Body of pancreas (tissue), 4 donors: ENCODE data around the gene NRG3. TPM values are rescaled to one million over a fixed set of nuclear protein-coding genes. Genes with fewer than 3 reads are reported as not detected.
A peak's percentile ranks its signal among the peaks of the same experiment; 100 is the strongest.

Source experiments
- ATAC-seq: fragments of 150-250 bp; one replicate; pipeline ENCODE4 v1.9.1; 2016
- DNase-seq, 4 donors: peaks; one replicate each; pipeline ENCODE4 v3.0.0-alpha.2; 2019
- H3K27ac ChIP-seq, 4 donors: fragments of 200-600 bp; sonication (generic); 1 replicate in 3 of 4; 2 replicates in 1 of 4; pipeline versions ENCODE4 v1.5.1 to v1.6.1; 2016 to 2019; ENCODE audit warnings: mild to moderate bottlenecking in 1 of 4, mixed read lengths in 1 of 4, moderate library complexity in 1 of 4
- H3K27me3 ChIP-seq, 2 donors: fragments of 200-600 bp; sonication (generic); one replicate each; pipeline ENCODE4 v1.6.0; 2016; ENCODE audit warnings: mild to moderate bottlenecking in 1 of 2
- H3K36me3 ChIP-seq, 2 donors: fragments of 200-600 bp; sonication (generic); replicated peaks in 1 of 2; 2 replicates each; pipeline ENCODE4 v1.5.1; 2016; ENCODE audit warnings: low read depth in 2 of 2; ENCODE audit not compliant: insufficient read depth in 1 of 2
- H3K4me1 ChIP-seq: fragments of 200-600 bp; sonication (generic); one replicate; pipeline ENCODE4 v1.6.0; 2016
- H3K4me3 ChIP-seq, 2 donors: fragments of 200-600 bp; sonication (generic); 1 replicate in 1 of 2; 2 replicates in 1 of 2; pipeline ENCODE4 v1.5.1; 2016 to 2019
- H3K9me3 ChIP-seq, 3 donors: fragments of 200-600 bp; sonication (generic); 1 replicate in 2 of 3; 2 replicates in 1 of 3; pipeline ENCODE4 v1.5.1; 2016
- POLR2A ChIP-seq, 3 donors: fragments of 450-650 bp; IDR thresholded peaks; one replicate each; pipeline ENCODE4 v1.6.1; 2016; ENCODE audit warnings: antibody characterized with exemption in 3 of 3, mild to moderate bottlenecking in 2 of 3
- WGBS, 2 donors: methylation state at CpG; one replicate each; pipeline ENCODE4 v1.1.5; 2017; 5-methylcytosine and 5-hydroxymethylcytosine counted together
- intact Hi-C: fragments of 100-400 bp; cut with DNase I; formaldehyde crosslinking; loops from one replicate; pipeline ENCODE4 v1.15.1; 2023
- total RNA-seq, 2 donors: library from RNA; depleted of rRNA; stranded (reverse); fragments of >200 nt; gene quantifications; one replicate each; pipeline ENCODE4 v1.1.0, GENCODE V29; 2016
- TF ChIP-seq, protein P1 (sequence below), 7 experiments: fragments of 450-650 bp in 4 of 7; fragments of 200-600 bp in 3 of 7; sonication (generic) in 3 of 7; IDR thresholded peaks; one replicate each; pipeline ENCODE4 v1.5.1; 2016 to 2019; ENCODE audit warnings: antibody characterized with exemption in 7 of 7

Gene NRG3
- total RNA-seq, 2 donors from 2014 or later: 0.26 TPM; not detected in 1

DNA sequence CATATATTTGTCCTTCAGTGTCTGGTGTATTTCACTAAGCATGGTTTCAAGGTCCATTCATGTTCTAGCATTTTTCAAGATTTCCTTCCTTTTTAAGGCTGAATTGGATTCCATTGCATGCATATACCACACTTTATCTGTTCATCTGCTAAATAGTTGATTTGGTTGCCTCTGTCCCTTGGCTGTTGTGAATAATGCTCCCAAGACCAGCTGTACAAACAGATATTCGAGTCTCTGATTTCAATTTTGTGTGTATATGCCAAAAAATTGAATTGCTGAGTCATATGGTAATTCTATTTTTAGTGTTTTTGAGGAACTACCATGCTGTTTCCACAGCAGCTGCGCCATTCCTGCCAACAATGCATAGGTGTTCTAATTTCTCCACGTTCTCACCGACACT, 216.4 kb downstream of the NRG3 start:
- no peaks in the 10 kb centered on the region for H3K4me1 ChIP-seq
- DNase-seq (peak in 1 of 4 donors; percentile 8), ATAC-seq (no peak)
- H3K27me3 ChIP-seq: no peaks in the 10 kb centered on the region
- H3K36me3 ChIP-seq: no peaks in the 10 kb centered on the region
- no peaks in the 10 kb centered on the region for H3K9me3 ChIP-seq
- intact Hi-C loops: no loop called here
- TF ChIP-seq POLR2A (IDR thresholded peaks at IDR 0.05): no peak
- TF ChIP-seq, protein P1, sequence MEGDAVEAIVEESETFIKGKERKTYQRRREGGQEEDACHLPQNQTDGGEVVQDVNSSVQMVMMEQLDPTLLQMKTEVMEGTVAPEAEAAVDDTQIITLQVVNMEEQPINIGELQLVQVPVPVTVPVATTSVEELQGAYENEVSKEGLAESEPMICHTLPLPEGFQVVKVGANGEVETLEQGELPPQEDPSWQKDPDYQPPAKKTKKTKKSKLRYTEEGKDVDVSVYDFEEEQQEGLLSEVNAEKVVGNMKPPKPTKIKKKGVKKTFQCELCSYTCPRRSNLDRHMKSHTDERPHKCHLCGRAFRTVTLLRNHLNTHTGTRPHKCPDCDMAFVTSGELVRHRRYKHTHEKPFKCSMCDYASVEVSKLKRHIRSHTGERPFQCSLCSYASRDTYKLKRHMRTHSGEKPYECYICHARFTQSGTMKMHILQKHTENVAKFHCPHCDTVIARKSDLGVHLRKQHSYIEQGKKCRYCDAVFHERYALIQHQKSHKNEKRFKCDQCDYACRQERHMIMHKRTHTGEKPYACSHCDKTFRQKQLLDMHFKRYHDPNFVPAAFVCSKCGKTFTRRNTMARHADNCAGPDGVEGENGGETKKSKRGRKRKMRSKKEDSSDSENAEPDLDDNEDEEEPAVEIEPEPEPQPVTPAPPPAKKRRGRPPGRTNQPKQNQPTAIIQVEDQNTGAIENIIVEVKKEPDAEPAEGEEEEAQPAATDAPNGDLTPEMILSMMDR (IDR thresholded peaks at IDR 0.05): no peak
- WGBS, 2 donors: 29 to 49% methylated on average over 4 of the region's 4 CpGs
- H3K27ac ChIP-seq: no peak overlapping the region
- H3K4me3 ChIP-seq: no peak overlapping the region

DNA sequence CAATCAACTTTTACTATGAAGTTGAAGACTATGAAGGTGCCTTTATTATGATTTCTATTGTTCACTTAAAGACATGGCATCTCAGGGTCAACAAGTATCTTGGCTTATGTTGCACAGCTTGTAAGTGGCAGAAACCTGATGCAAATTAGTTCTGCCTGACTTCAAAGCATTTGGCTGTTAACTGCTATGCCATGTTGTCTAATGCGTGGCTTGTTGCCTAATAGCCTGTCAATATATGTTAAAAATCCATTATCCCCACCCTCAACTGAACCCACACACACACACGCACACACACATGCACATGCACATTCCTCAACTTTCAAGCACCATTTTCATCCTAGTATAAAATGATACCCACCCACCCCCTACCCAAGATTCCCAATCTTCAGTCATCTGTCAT, 217.1 kb downstream of the NRG3 start:
- no peak for DNase-seq
- ATAC-seq: no peak
- TF ChIP-seq POLR2A (IDR thresholded peaks at IDR 0.05): no peak
- TF ChIP-seq, protein P1 (IDR thresholded peaks at IDR 0.05): no peak
- H3K36me3 ChIP-seq: no peaks in the 10 kb centered on the region
- intact Hi-C loops: no loop called here
- no peak overlapping the region for H3K4me3 ChIP-seq
- no peak overlapping the region for H3K27ac ChIP-seq
- no peaks in the 10 kb centered on the region for H3K9me3 ChIP-seq
- H3K4me1 ChIP-seq: no peaks in the 10 kb centered on the region
- no peaks in the 10 kb centered on the region for H3K27me3 ChIP-seq
- 41 to 52% methylated on average over 2 of the region's 2 CpGs for WGBS, 2 donors

DNA sequence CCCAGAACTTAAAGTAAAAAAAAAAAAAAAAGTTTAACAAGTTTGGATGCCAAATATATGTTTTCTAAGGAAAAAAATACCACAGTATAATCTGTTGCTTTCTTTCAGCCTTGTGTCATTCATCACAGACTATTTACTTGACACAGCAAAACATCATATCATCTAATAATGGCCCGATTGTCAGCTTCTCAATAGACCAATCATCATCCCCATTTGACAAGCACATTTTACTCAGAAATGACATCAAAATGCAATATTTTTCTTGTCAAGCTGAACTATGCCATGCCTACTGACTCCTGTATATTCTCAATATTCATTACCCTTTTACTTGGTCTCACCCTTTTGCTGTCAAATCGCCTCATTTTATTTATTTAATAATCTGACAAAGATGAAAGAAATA, 249.7 kb downstream of the NRG3 start:
- 72 to 73% methylated on average over 2 of the region's 2 CpGs for WGBS, 2 donors
- Histone ChIP-seq H3K4me3 (no peak overlapping the region), H3K27me3 (no peaks in the 10 kb centered on the region), H3K27ac (no peak overlapping the region), H3K36me3 (no peaks in the 10 kb centered on the region), H3K9me3 (no peaks in the 10 kb centered on the region), H3K4me1 (no peaks in the 10 kb centered on the region)
- ATAC-seq (no peak), DNase-seq (no peak)
- TF ChIP-seq, protein P1 (IDR thresholded peaks at IDR 0.05): no peak
- no peak for TF ChIP-seq POLR2A (IDR thresholded peaks at IDR 0.05)
- intact Hi-C loops: no loop called here

DNA sequence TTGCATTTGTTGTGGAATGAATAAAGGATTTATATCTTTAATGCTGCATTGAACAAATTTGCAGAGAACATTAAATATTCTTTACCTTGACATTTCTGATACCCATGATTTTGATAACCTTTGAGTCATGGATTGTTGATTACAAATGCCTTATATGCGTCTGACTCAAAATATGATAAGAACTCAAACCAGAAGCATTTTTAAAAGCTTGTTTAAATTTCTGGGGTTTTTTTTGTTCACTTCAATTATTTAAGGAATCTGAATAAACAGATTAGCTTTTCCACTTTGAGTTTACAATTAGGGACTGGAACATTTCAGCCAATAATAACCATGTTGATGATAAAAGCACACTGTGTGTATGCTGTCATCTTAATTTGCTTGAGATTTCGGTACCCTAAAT, 253.5 kb downstream of the NRG3 start:
- Histone ChIP-seq H3K27ac (no peak overlapping the region), H3K9me3 (no peaks in the 10 kb centered on the region), H3K27me3 (no peaks in the 10 kb centered on the region), H3K36me3 (no peaks in the 10 kb centered on the region), H3K4me3 (no peak overlapping the region), H3K4me1 (no peaks in the 10 kb centered on the region)
- 46 to 53% methylated on average over 2 of the region's 2 CpGs for WGBS, 2 donors
- ATAC-seq (no peak), DNase-seq (no peak)
- intact Hi-C loops: no loop called here
- TF ChIP-seq, protein P1 (IDR thresholded peaks at IDR 0.05): no peak
- TF ChIP-seq POLR2A (IDR thresholded peaks at IDR 0.05): no peak

DNA sequence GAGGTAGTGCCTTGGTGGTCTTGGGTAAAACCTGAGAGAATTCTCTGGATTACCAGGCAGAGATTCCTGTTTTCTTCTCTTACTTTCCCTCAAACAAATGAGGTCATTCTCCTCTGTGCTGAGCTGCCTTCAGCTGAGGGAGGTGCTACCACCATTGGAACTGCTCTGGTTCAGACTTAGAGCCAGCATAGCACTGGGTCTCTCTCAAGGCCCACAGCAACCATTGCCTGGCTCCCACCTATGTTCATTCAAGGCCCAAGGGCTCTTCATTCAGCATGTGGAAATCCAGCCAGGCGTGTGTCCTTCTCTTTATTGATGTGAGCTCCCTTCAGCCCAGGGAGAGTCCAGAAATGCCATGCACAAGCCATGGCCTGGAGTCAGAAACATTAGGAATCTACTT, 261.1 kb downstream of the NRG3 start:
- no peak overlapping the region for H3K4me3 ChIP-seq
- intact Hi-C loops: no loop called here
- no peak for ATAC-seq

More for the DNA sequence above, 261.1 kb downstream of the NRG3 start:
- no peak for DNase-seq
- Histone ChIP-seq H3K27me3 (no peaks in the 10 kb centered on the region), H3K4me1 (no peaks in the 10 kb centered on the region), H3K9me3 (no peaks in the 10 kb centered on the region), H3K27ac (no peak overlapping the region), H3K36me3 (no peaks in the 10 kb centered on the region)
- TF ChIP-seq, protein P1 (IDR thresholded peaks at IDR 0.05): no peak
- no peak for TF ChIP-seq POLR2A (IDR thresholded peaks at IDR 0.05)
- WGBS, 2 donors: 14 to 47% methylated on average over 1 of the region's 1 CpG
